ENCODE results near the gene UBE2L3.

- TF ChIP-seq CTCF (IDR thresholded peaks at IDR 0.05; ENCODE audit: insufficient read depth, low read length) (no peak), POLR2AphosphoS5 (IDR thresholded peaks at IDR 0.05; ENCODE audit: low read depth) (no peak), GABPA (IDR thresholded peaks at IDR 0.05; ENCODE audit: low read depth) (no peak), SPI1 (IDR thresholded peaks at IDR 0.05; ENCODE audit: borderline replicate concordance, low read depth) (no peak)
Observed at GRCh38 chr22:21594865-21595452, 27.4 kb downstream of the UBE2L3 start.
